SU-DHL-6 (cell line): Measurements from ENCODE around the gene MRPS18B.

ENCODE experiments used
- CTCF ChIP-seq: fragments of 200-600 bp; sonication (generic); IDR thresholded peaks from one replicate; pipeline ENCODE4 v1.5.1; 2017; ENCODE audit warnings: antibody characterized with exemption, mild to moderate bottlenecking, low read length, moderate library complexity; ENCODE audit not compliant: insufficient read depth, poor library complexity, severe bottlenecking
- EZH2phosphoT487 ChIP-seq: fragments of 200-600 bp; sonication (generic), shearing (Covaris generic); conservative IDR thresholded peaks from 2 replicates; pipeline ENCODE4 v1.6.1; 2018; ENCODE audit warnings: mild to moderate bottlenecking, antibody characterized with exemption, low read length, moderate library complexity, mixed read lengths

DNA sequence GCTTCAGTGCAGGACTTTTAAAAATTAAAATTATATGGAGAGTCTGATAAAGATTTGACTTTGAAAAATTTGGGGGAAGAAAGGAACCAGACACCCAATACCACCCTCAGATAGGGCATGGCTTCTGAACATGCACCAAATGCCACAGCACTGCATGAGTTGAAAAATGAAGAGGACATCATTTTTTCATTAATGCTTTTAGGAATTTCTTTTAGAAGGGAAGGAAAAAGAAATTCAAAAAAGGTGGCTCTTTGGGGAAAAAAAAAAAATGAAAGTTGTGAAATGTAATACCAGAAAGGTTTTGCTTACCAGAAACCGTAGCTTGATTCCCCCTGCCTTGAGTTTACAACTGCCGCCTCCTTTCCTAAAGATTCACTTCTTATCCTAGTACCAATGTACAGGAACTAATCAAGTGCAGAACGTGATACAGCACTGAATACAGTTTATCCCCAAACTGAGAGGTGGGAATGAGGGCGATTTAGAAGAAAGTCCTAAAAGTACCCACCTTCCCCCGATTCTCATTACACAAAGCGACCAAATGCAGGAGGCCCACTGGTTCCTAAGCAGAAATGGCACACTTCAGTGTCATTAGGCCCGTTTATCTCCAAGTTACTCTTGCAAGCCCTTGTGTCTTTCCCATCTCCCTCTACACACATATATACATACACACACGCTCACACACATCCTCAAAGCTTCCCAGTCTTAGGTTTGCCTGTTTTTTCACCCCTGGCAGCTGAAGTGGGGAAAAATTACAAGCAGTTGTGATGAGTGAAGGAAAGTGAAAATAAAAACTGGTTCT is 3.4 kb upstream of the MRPS18B start:
- TF ChIP-seq CTCF = no peak
- no peak for TF ChIP-seq EZH2phosphoT487
